CD4-positive, alpha-beta memory T cell (primary cell): ENCODE data around the gene BPIFB4. TPM values are rescaled to one million over a fixed set of nuclear protein-coding genes. Genes with fewer than 3 reads are reported as not detected.

ENCODE experiments used
- CTCF ChIA-PET: fragments of 350-600 bp; sonication (Branson Sonifier 250); formaldehyde crosslinking; loops from one replicate; lab custom pipeline; 2021; ENCODE audit warnings: inconsistent platforms; ENCODE audit not compliant: partially characterized antibody; lab: Charles Lee
- POLR2A ChIA-PET: fragments of 350-600 bp; sonication (Branson Sonifier 250); formaldehyde crosslinking; loops from one replicate; lab custom pipeline; 2021; ENCODE audit not compliant: partially characterized antibody; lab: Charles Lee
- DNase-seq, 5 donors: peaks; one replicate each; pipeline versions ENCODE4 v3.0.0 to v3.0.0-alpha.2; 2020 to 2022; ENCODE audit warnings: mixed read lengths in 1 of 5
- H3K27ac ChIP-seq: one replicate; pipeline ENCODE4 v1.7.0; 2013; ENCODE audit warnings: low read depth, low read length
- H3K27me3 ChIP-seq: 2 replicates; pipeline ENCODE4 v1.7.0; 2013; ENCODE audit warnings: mild to moderate bottlenecking, low read length, moderate library complexity; ENCODE audit not compliant: insufficient read depth
- H3K36me3 ChIP-seq: 2 replicates; pipeline ENCODE4 v1.7.0; 2013; ENCODE audit warnings: mild to moderate bottlenecking, low read length, moderate library complexity; ENCODE audit not compliant: insufficient read depth
- H3K4me1 ChIP-seq: 2 replicates; pipeline ENCODE4 v1.7.0; 2013; ENCODE audit warnings: mild to moderate bottlenecking, low read length, moderate library complexity; ENCODE audit not compliant: insufficient read depth
- H3K4me3 ChIP-seq, 2 donors: one replicate each; pipeline ENCODE4 v1.7.0; 2013; ENCODE audit warnings: low read length in 2 of 2, mild to moderate bottlenecking in 1 of 2
- H3K9me3 ChIP-seq, 2 donors: one replicate each; pipeline ENCODE4 v1.7.0; 2013; ENCODE audit warnings: low read length in 2 of 2, control low read depth in 1 of 2; ENCODE audit not compliant: control insufficient read depth in 1 of 2
- H3K27ac Mint-ChIP-seq, 7 donors: one replicate each; pipeline ENCODE4 v1.8.0; 2020 to 2021; ENCODE audit warnings: mixed read lengths in 7 of 7, mild to moderate bottlenecking in 6 of 7, inconsistent platforms in 3 of 7, moderate library complexity in 3 of 7
- H3K27me3 Mint-ChIP-seq, 2 donors: one replicate each; pipeline ENCODE4 v1.8.0; 2020 to 2021; ENCODE audit warnings: mixed read lengths in 2 of 2
- H3K36me3 Mint-ChIP-seq, 2 donors: one replicate each; pipeline ENCODE4 v1.8.0; 2020 to 2021; ENCODE audit warnings: mixed read lengths in 2 of 2, inconsistent platforms in 1 of 2, mild to moderate bottlenecking in 1 of 2
- H3K4me1 Mint-ChIP-seq, 4 donors: one replicate each; pipeline ENCODE4 v1.8.0; 2020 to 2021; ENCODE audit warnings: mixed read lengths in 4 of 4, mild to moderate bottlenecking in 1 of 4
- H3K4me3 Mint-ChIP-seq, 8 donors: one replicate each; pipeline ENCODE4 v1.8.0; 2020 to 2021; ENCODE audit warnings: mixed read lengths in 8 of 8, mild to moderate bottlenecking in 7 of 8, moderate library complexity in 6 of 8, inconsistent platforms in 3 of 8
- H3K9me3 Mint-ChIP-seq, 8 donors: one replicate each; pipeline ENCODE4 v1.8.0; 2020 to 2021; ENCODE audit warnings: mixed read lengths in 8 of 8, mild to moderate bottlenecking in 5 of 8, inconsistent platforms in 3 of 8, moderate library complexity in 1 of 8
- intact Hi-C: fragments of 100-400 bp; cut with micrococcal nuclease; formaldehyde crosslinking; loops from one replicate; pipeline ENCODE4 v1.15.1; 2023
- polyA plus RNA-seq, 2 donors: library from polyadenylated mRNA; unstranded; fragments of 300-500 nt; fragmentation: Illumina TruSeq; gene quantifications; one replicate each; pipeline ENCODE4 v1.2.3, GENCODE V29; 2021
- total RNA-seq, 2 experiments: library from RNA; stranded (reverse); gene quantifications; one replicate each; pipeline ENCODE4 v1.2.3, GENCODE V29; 2021

The BPIFB4 gene
- not detected for total RNA-seq
- polyA plus RNA-seq, result not detected

DNA sequence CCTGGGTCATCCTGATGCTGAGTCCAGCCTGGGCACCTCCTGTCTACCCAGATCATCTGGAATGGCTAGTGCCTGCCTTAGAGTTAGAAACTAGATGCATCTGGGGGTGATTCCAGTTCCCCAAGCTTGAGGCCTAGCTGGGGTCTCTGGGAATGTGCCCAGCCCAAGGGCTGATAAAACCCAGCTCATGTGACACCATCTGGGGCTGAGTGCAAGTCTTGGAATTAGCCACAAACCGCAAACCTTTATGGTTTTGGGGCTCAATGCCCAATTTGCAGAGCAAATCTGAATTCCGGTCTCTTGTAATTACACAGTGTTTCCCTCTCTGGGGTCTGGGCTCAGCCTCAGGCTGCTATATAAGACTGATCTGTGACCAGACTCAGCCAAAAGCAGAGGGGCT, at the start of gene BPIFB4:
Gene BPIFB4 (plus strand): TSS at position 385 of the 400 bp plus-strand sequence. CDS start 1,884 bp downstream, outside the sequence.
- ChIA-PET POLR2A (no interaction called here), CTCF (interaction anchor here (1.8 to 6.0 kb wide), 2 partner anchors 175 to 178 kb away, joined by 8 to 32 read pairs; no protein-coding TSS in a partner anchor)
- peaks cover 0 to 8% (median 4%) of the 10 kb centered on the region in 4 donors for H3K4me1 Mint-ChIP-seq
- H3K27me3 Mint-ChIP-seq, result peaks cover 0 to 2% of the 10 kb centered on the region in 2 donors
- no peak within 1 kb of the TSS for H3K4me3 Mint-ChIP-seq
- no peak within 1 kb of the TSS for H3K27ac Mint-ChIP-seq
- no peaks in the 10 kb centered on the region for H3K4me1 ChIP-seq
- H3K27ac ChIP-seq, result no peak within 1 kb of the TSS
- no peaks in the 10 kb centered on the region for H3K36me3 Mint-ChIP-seq
- no peaks in the 10 kb centered on the region for H3K9me3 ChIP-seq
- no peak for DNase-seq
- no peak within 1 kb of the TSS for H3K4me3 ChIP-seq
- H3K9me3 Mint-ChIP-seq, result no peaks in the 10 kb centered on the region
- no peaks in the 10 kb centered on the region for H3K36me3 ChIP-seq
- H3K27me3 ChIP-seq, result no peaks in the 10 kb centered on the region
- intact Hi-C loops, result no loop called here

DNA sequence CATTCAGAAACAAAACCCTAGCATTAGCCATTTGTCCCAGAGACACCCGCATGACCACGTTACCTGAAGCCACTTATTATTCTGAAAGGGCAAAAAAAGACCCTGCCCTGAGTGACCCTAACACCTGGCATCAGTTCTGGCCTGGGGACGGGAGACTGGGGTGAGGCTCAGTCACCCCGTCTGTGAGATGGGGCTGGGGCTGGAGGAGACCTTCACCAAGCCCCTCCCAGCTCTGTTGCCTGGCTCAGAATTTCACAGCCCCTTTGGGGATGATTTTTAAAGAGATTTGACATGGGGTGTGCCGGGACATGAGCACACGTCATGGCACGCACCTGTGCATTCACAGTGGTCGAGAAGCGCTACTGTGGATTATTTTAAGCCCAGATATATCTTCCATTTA, 49.4 kb upstream of the BPIFB4 start:
- Mint-ChIP-seq H3K36me3 (no peaks in the 10 kb centered on the region), H3K27ac (no peak overlapping the region), H3K4me3 (no peak overlapping the region), H3K9me3 (peaks cover 2 to 10% (median 5%) of the 10 kb centered on the region in 8 donors), H3K4me1 (no peaks in the 10 kb centered on the region), H3K27me3 (no peaks in the 10 kb centered on the region)
- intact Hi-C loops, result no loop called here
- no peak overlapping the region for H3K27ac ChIP-seq
- no peaks in the 10 kb centered on the region for H3K36me3 ChIP-seq
- CTCF ChIA-PET, result no interaction called here
- no peaks in the 10 kb centered on the region for H3K9me3 ChIP-seq
- H3K4me1 ChIP-seq, result no peaks in the 10 kb centered on the region
- POLR2A ChIA-PET, result no interaction called here
- no peak overlapping the region for H3K4me3 ChIP-seq
- no peak for DNase-seq
- no peaks in the 10 kb centered on the region for H3K27me3 ChIP-seq

DNA sequence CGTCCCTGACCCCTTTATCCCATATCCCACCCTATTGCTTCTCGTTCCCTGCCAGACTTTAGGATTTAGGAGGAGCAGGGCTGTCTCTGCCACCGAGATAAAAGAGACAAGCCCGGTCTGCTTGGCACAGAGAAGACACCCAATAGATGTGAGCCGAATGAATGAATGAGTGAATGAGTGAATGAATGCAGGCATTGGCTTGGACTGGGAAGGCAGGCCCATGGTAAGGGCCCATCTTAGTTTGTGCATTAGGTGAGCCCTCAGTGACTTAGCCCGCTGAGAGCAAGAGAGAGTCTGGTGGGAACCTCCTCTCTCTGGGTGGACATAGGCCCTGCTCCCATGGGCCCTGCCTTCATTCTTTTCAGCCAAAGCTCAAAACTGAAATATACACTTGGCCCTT, 48.9 kb upstream of the BPIFB4 start:
- CTCF ChIA-PET, result no interaction called here

DNA sequence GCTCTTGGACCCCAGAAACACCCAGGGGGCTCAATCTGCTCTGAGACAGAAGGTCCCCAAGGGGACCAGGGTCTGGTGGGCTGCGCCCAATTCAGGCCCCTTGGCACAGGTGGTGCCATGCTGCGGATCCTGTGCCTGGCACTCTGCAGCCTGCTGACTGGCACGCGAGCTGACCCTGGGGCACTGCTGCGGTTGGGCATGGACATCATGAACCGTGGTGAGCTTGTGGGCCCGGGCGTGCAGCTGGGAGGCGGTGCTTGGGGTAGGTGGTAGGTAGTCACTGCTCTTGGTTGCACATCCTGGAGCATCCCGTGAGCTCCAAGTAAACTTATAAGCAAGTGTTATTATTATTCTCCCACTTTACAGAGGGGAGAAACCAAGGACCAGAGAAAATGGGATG, 47.9 kb upstream of the BPIFB4 start, which contains the start of gene BPIFB6:
Gene BPIFB6 (plus strand): TSS at position 118 of the 400 bp plus-strand sequence. CDS start 0 bp downstream, at position 118.
- H3K27me3 Mint-ChIP-seq, result no peaks in the 10 kb centered on the region
- intact Hi-C loops, result no loop called here
- H3K4me3 Mint-ChIP-seq, result no peak within 1 kb of the TSS
- H3K27ac ChIP-seq, result no peak within 1 kb of the TSS
- no peaks in the 10 kb centered on the region for H3K27me3 ChIP-seq
- H3K4me1 ChIP-seq, result no peaks in the 10 kb centered on the region
- ChIA-PET CTCF (no interaction called here), POLR2A (no interaction called here)
- DNase-seq, result no peak
- no peaks in the 10 kb centered on the region for H3K9me3 ChIP-seq
- no peaks in the 10 kb centered on the region for H3K4me1 Mint-ChIP-seq
- no peaks in the 10 kb centered on the region for H3K36me3 Mint-ChIP-seq
- H3K36me3 ChIP-seq, result no peaks in the 10 kb centered on the region
- H3K4me3 ChIP-seq, result no peak within 1 kb of the TSS
- no peak within 1 kb of the TSS for H3K27ac Mint-ChIP-seq
- peaks cover 2 to 10% (median 5%) of the 10 kb centered on the region in 8 donors for H3K9me3 Mint-ChIP-seq

More for the DNA sequence above, 48.9 kb upstream of the BPIFB4 start:
- no peaks in the 10 kb centered on the region for H3K27me3 ChIP-seq
- no peaks in the 10 kb centered on the region for H3K36me3 ChIP-seq
- intact Hi-C loops, result no loop called here
- no peak overlapping the region for H3K4me3 Mint-ChIP-seq
- H3K4me1 Mint-ChIP-seq, result no peaks in the 10 kb centered on the region
- DNase-seq, result no peak
- no peak overlapping the region for H3K27ac Mint-ChIP-seq
- POLR2A ChIA-PET, result no interaction called here
- H3K9me3 ChIP-seq, result no peaks in the 10 kb centered on the region
- H3K4me1 ChIP-seq, result no peaks in the 10 kb centered on the region
- peaks cover 2 to 10% (median 5%) of the 10 kb centered on the region in 8 donors for H3K9me3 Mint-ChIP-seq
- H3K36me3 Mint-ChIP-seq, result no peaks in the 10 kb centered on the region
- H3K4me3 ChIP-seq, result no peak overlapping the region
- no peak overlapping the region for H3K27ac ChIP-seq
- H3K27me3 Mint-ChIP-seq, result no peaks in the 10 kb centered on the region

DNA sequence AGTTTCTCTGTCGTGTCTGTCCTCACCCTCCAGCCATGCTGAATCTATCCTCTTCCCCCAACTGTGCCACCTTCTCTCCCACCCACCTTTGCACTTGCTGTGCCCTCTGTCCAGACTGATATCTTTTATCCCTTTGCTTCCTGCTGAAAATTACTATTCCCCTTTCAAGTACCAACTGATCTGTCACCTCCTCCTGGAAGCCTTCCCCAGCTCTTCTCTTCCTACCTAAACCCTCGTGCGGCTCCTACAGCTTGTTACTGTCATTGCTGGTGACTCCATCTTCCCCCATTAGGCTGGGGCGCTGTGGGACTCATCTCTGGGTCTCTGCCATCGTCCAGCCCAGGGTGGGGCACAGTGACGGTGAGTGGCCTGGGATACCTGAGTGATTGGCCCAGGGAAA, 46.9 kb upstream of the BPIFB4 start:
- intact Hi-C loops, result no loop called here
- H3K27me3 Mint-ChIP-seq, result no peaks in the 10 kb centered on the region
- H3K36me3 ChIP-seq, result no peaks in the 10 kb centered on the region
- POLR2A ChIA-PET, result no interaction called here
- no peaks in the 10 kb centered on the region for H3K36me3 Mint-ChIP-seq
- CTCF ChIA-PET, result no interaction called here
- H3K9me3 Mint-ChIP-seq, result peaks cover 2 to 10% (median 5%) of the 10 kb centered on the region in 8 donors
- no peaks in the 10 kb centered on the region for H3K27me3 ChIP-seq
- no peak overlapping the region for H3K27ac Mint-ChIP-seq
- H3K4me3 ChIP-seq, result no peak overlapping the region
- no peak for DNase-seq
- H3K4me3 Mint-ChIP-seq, result no peak overlapping the region
- no peaks in the 10 kb centered on the region for H3K4me1 ChIP-seq
- H3K27ac ChIP-seq, result no peak overlapping the region
- H3K4me1 Mint-ChIP-seq, result no peaks in the 10 kb centered on the region
- H3K9me3 ChIP-seq, result no peaks in the 10 kb centered on the region

DNA sequence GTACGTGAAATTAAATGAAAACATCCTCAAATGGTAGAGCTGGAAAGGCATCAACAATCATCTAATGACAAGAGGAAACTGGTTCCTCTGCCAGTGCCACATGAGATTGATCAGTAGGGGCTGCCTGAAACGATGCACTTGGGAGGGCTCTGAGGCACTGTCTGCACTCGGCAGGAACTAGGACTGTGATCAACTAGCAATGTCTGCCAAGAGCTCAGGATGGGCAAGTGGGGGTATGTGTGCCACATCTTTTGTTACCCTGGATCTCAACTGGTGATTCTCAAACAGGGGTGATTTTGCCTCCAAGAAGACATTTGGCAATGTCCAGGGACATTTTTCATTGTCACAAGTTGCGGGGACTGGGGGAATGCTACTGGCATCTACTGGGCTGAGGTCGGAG, 46.1 kb upstream of the BPIFB4 start:
- DNase-seq, result no peak

DNA sequence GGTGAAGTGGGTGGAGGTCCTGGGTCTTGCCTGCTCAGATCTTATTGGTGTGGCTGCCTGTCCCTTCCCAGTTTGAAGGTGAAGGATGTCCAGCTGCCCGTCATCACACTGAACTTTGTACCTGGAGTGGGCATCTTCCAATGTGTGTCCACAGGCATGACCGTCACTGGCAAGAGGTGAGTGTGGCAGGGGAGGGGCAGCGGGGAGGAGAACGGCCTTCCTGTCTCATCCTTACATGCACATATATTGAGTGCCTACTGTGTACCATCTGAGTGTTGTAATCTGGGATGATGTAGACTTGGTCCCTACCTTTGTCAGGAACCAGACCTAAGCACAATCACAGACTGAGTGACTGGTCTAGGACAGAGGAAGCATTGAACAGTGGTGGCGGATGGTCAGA, 45.3 kb upstream of the BPIFB4 start:
- Histone ChIP-seq H3K36me3 (no peaks in the 10 kb centered on the region), H3K9me3 (no peaks in the 10 kb centered on the region), H3K27ac (no peak overlapping the region), H3K4me1 (no peaks in the 10 kb centered on the region), H3K4me3 (no peak overlapping the region), H3K27me3 (no peaks in the 10 kb centered on the region)
- no peaks in the 10 kb centered on the region for H3K36me3 Mint-ChIP-seq
- ChIA-PET POLR2A (no interaction called here), CTCF (no interaction called here)
- H3K4me1 Mint-ChIP-seq, result peaks cover 0 to 1% (median 0%) of the 10 kb centered on the region in 4 donors
- no peaks in the 10 kb centered on the region for H3K27me3 Mint-ChIP-seq
- H3K4me3 Mint-ChIP-seq, result no peak overlapping the region
- DNase-seq, result no peak
- H3K9me3 Mint-ChIP-seq, result peaks cover 2 to 10% (median 5%) of the 10 kb centered on the region in 8 donors
- H3K27ac Mint-ChIP-seq, result peak overlapping the region in 1 of 7 donors; percentile 53
- intact Hi-C loops, result no loop called here

More for the DNA sequence above, 46.1 kb upstream of the BPIFB4 start:
- ChIA-PET CTCF (no interaction called here), POLR2A (no interaction called here)
- no peaks in the 10 kb centered on the region for H3K36me3 ChIP-seq
- H3K4me3 ChIP-seq, result no peak overlapping the region
- Mint-ChIP-seq H3K27me3 (no peaks in the 10 kb centered on the region), H3K36me3 (no peaks in the 10 kb centered on the region), H3K4me3 (no peak overlapping the region), H3K9me3 (peaks cover 2 to 10% (median 5%) of the 10 kb centered on the region in 8 donors), H3K4me1 (peaks cover 0 to 1% (median 0%) of the 10 kb centered on the region in 4 donors), H3K27ac (no peak overlapping the region)
- no peak overlapping the region for H3K27ac ChIP-seq
- H3K4me1 ChIP-seq, result no peaks in the 10 kb centered on the region
- intact Hi-C loops, result no loop called here
- no peaks in the 10 kb centered on the region for H3K9me3 ChIP-seq
- no peaks in the 10 kb centered on the region for H3K27me3 ChIP-seq
